ENCODE measurements around the gene SSU72. TPM values are rescaled to one million over a fixed set of nuclear protein-coding genes. Genes with fewer than 3 reads are reported as not detected.
A peak's percentile ranks its signal among the peaks of the same experiment; 100 is the strongest.

SSU72 gene
- total and polyA plus RNA-seq, 2 donors (not counting 1 experiment from before 2014, with no cell fraction given), result 65.1 to 127 TPM

DNA sequence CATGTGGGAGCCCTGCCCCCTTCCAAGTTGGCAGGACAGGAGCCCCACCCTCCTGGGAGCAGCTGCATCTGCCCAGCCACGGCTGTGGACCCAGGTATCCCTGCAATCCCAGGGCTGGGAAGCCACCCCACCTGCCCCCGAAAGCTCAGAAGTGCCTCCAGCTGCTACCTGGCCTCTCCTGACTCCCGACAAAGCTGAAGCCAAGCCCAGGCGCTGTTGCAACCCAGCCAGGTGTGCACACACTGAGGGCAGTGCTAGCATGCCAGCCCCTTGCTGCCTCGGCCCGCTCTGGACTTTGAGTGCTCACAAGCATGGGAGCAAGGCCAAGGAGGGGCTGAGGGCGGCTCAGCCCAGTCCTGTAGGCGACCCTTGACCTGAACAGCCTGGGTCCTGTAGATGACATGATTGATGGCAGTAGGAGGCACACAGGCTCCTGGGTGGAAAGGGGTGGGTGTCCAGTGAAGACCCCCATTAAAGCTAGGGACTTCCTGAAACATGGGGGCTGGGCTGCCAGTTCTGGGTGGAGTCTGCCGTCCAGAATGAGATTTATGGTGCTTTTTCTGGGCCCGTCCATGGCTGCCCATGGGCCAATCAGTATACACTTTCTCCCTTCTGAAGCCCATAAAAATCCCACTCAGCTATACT lies 2.8 kb upstream of the SSU72 start:
- Histone ChIP-seq H3K4me2 (ENCODE audit: extremely low read depth, insufficient read depth, low read length) (no peak overlapping the region), H3K9ac (ENCODE audit: insufficient read depth, low read length) (no peak overlapping the region), H3K9me3 (ENCODE audit: control insufficient read depth, insufficient read depth, low read depth, low read length) (no peaks in the 10 kb centered on the region), H2AFZ (ENCODE audit: low read length) (no peak overlapping the region), H3K4me1 (ENCODE audit: control insufficient read depth, extremely low read depth, insufficient read depth, low read length) (peaks cover 6% of the 10 kb centered on the region), H4K20me1 (ENCODE audit: control insufficient read depth, extremely low read depth, insufficient read depth, low read length) (no peaks in the 10 kb centered on the region), H3K4me3 (replicated peaks in 1 of 4; ENCODE audit: control extremely low read depth in 1 of 4, insufficient read depth in 1 of 4, low read depth in 3 of 4, low read length in 4 of 4) (no peak overlapping the region), H3K27me3 (ENCODE audit: control insufficient read depth, insufficient read depth, low read length) (peaks cover 7% of the 10 kb centered on the region), H3K36me3 (ENCODE audit: control insufficient read depth, insufficient read depth, low read length) (no peaks in the 10 kb centered on the region), H3K79me2 (ENCODE audit: control insufficient read depth, insufficient read depth, low read length) (peaks cover 19% of the 10 kb centered on the region), H3K27ac (ENCODE audit: insufficient read depth, low read length) (no peak overlapping the region)
- no peak for DNase-seq (ENCODE audit: low read depth in 2 of 2)
- no peak for TF ChIP-seq EZH2 (IDR thresholded peaks at IDR 0.05; ENCODE audit: low read length, missing control alignments)
- TF ChIP-seq, protein P1, sequence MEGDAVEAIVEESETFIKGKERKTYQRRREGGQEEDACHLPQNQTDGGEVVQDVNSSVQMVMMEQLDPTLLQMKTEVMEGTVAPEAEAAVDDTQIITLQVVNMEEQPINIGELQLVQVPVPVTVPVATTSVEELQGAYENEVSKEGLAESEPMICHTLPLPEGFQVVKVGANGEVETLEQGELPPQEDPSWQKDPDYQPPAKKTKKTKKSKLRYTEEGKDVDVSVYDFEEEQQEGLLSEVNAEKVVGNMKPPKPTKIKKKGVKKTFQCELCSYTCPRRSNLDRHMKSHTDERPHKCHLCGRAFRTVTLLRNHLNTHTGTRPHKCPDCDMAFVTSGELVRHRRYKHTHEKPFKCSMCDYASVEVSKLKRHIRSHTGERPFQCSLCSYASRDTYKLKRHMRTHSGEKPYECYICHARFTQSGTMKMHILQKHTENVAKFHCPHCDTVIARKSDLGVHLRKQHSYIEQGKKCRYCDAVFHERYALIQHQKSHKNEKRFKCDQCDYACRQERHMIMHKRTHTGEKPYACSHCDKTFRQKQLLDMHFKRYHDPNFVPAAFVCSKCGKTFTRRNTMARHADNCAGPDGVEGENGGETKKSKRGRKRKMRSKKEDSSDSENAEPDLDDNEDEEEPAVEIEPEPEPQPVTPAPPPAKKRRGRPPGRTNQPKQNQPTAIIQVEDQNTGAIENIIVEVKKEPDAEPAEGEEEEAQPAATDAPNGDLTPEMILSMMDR (conservative IDR thresholded peaks at IDR 0.05 in 1 of 2, IDR thresholded peaks at IDR 0.05 in 1 of 2; ENCODE audit: low read depth in 1 of 2, low read length in 2 of 2), result no peak

DNA sequence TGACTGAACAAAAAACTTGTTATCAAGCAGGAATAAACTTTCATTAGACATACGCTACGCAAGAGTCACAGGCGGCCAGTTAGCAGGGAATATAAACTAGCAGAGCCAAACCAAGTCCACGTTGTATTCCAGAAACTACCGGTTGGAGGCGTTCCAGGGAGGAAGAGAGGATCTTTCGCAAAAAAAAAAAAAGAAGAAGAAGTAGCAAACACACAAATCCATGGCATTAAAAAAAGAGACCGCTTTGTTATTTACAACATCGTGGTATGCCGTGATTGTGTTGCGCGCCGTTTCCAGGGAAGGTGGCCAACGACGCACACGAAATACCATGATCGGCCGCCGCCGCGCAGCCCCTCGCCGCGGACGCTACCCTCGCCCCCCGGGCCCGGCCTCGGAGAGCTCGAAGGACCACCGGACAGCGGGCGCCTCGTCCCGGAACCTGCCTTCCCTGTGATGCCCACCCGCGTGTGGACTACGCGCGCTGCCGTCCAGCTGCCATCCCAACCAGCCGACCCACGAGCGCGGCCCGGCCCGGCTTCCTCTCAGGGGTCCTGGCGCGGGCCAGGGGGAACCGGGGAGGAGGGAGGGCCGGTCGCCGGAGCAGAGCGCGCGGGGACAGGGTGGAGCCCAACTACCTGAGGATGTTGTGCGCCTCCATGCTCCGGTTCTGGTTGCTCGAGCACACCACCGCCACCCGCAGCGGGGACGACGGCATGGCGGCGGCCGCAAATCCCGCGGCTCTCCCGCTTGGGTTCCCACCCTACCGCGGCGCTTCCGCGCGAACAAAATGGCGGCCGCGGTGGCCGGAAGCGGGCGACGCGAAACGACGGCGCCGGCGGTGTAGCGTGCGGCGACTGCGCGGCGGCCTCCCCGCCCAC lies 581 bp downstream of the SSU72 start:
- peak; percentile 62 to 69 for DNase-seq (ENCODE audit: low read depth in 2 of 2)
- peak overlapping the region; percentile 98 for H3K27ac ChIP-seq (ENCODE audit: insufficient read depth, low read length)
- H3K79me2 ChIP-seq (ENCODE audit: control insufficient read depth, insufficient read depth, low read length), result peaks cover 52% of the 10 kb centered on the region
- H3K4me1 ChIP-seq (ENCODE audit: control insufficient read depth, extremely low read depth, insufficient read depth, low read length), result peaks cover 6% of the 10 kb centered on the region
- H3K9ac ChIP-seq (ENCODE audit: insufficient read depth, low read length), result peak overlapping the region; percentile 100
- peaks cover 1% of the 10 kb centered on the region for H3K36me3 ChIP-seq (ENCODE audit: control insufficient read depth, insufficient read depth, low read length)
- H3K4me3 ChIP-seq (replicated peaks in 1 of 4; ENCODE audit: control extremely low read depth in 1 of 4, insufficient read depth in 1 of 4, low read depth in 3 of 4, low read length in 4 of 4), result peak overlapping the region; percentile 83 to 97 (median 90)
- H2AFZ ChIP-seq (ENCODE audit: low read length), result no peak overlapping the region
- no peaks in the 10 kb centered on the region for H4K20me1 ChIP-seq (ENCODE audit: control insufficient read depth, extremely low read depth, insufficient read depth, low read length)
- peak overlapping the region; percentile 95 for H3K4me2 ChIP-seq (ENCODE audit: extremely low read depth, insufficient read depth, low read length)
- H3K27me3 ChIP-seq (ENCODE audit: control insufficient read depth, insufficient read depth, low read length), result peaks cover 5% of the 10 kb centered on the region
- TF ChIP-seq EZH2 (IDR thresholded peaks at IDR 0.05; ENCODE audit: low read length, missing control alignments), result no peak
- TF ChIP-seq, protein P1 (conservative IDR thresholded peaks at IDR 0.05 in 1 of 2, IDR thresholded peaks at IDR 0.05 in 1 of 2; ENCODE audit: low read depth in 1 of 2, low read length in 2 of 2), result peak in 1 of 2 donors; percentile 21
- H3K9me3 ChIP-seq (ENCODE audit: control insufficient read depth, insufficient read depth, low read depth, low read length), result no peaks in the 10 kb centered on the region

- H2AFZ ChIP-seq (ENCODE audit: low read length), result no peak overlapping the region
- peaks cover 8% of the 10 kb centered on the region for H3K36me3 ChIP-seq (ENCODE audit: control insufficient read depth, insufficient read depth, low read length)
- H3K4me2 ChIP-seq (ENCODE audit: extremely low read depth, insufficient read depth, low read length), result no peak overlapping the region
- DNase-seq (ENCODE audit: low read depth in 2 of 2), result no peak
- no peaks in the 10 kb centered on the region for H3K9me3 ChIP-seq (ENCODE audit: control insufficient read depth, insufficient read depth, low read depth, low read length)
- peaks cover 1% of the 10 kb centered on the region for H4K20me1 ChIP-seq (ENCODE audit: control insufficient read depth, extremely low read depth, insufficient read depth, low read length)
- no peak overlapping the region for H3K9ac ChIP-seq (ENCODE audit: insufficient read depth, low read length)
- peak overlapping the region; percentile 5 for H3K27ac ChIP-seq (ENCODE audit: insufficient read depth, low read length)
- H3K4me1 ChIP-seq (ENCODE audit: control insufficient read depth, extremely low read depth, insufficient read depth, low read length), result peaks cover 7% of the 10 kb centered on the region
- no peak overlapping the region for H3K4me3 ChIP-seq (replicated peaks in 1 of 4; ENCODE audit: control extremely low read depth in 1 of 4, insufficient read depth in 1 of 4, low read depth in 3 of 4, low read length in 4 of 4)
- H3K79me2 ChIP-seq (ENCODE audit: control insufficient read depth, insufficient read depth, low read length), result peaks cover 97% of the 10 kb centered on the region
- no peak for TF ChIP-seq EZH2 (IDR thresholded peaks at IDR 0.05; ENCODE audit: low read length, missing control alignments)
- TF ChIP-seq, protein P1 (conservative IDR thresholded peaks at IDR 0.05 in 1 of 2, IDR thresholded peaks at IDR 0.05 in 1 of 2; ENCODE audit: low read depth in 1 of 2, low read length in 2 of 2), result no peak
- H3K27me3 ChIP-seq (ENCODE audit: control insufficient read depth, insufficient read depth, low read length), result no peaks in the 10 kb centered on the region
Measured at GRCh38 chr1:1569341-1569740, 5.3 kb downstream of the SSU72 start.

All from fibroblast of lung (primary cell).